AG04450 (cell line): ENCODE data around the gene RNF207. TPM values are rescaled to one million over a fixed set of nuclear protein-coding genes. Genes with fewer than 3 reads are reported as not detected.

ENCODE experiments used
- CTCF ChIA-PET: fragments of 300-600, 350-600 bp; formaldehyde crosslinking; extraction: SDS; loops from one replicate; lab custom pipeline; 2022; ENCODE audit warnings: antibody characterized with exemption, inconsistent platforms; lab: Charles Lee
- POLR2A ChIA-PET: fragments of 350-600 bp; formaldehyde crosslinking; extraction: SDS; loops from one replicate; lab custom pipeline; 2021; ENCODE audit warnings: antibody characterized with exemption, inconsistent platforms; lab: Yijun Ruan, JAX
- DNase-seq: peaks from one replicate; pipeline ENCODE4 v3.0.0-alpha.2; 2011; ENCODE audit warnings: low read depth, low spot score
- H3K27ac ChIP-seq: one replicate; pipeline ENCODE4 v1.5.1; 2012; ENCODE audit warnings: low read depth, low read length, control low read depth
- H3K27me3 ChIP-seq: one replicate; pipeline ENCODE4 v1.6.0; 2012; ENCODE audit warnings: low read length; ENCODE audit not compliant: control insufficient read depth, insufficient read depth
- H3K4me3 ChIP-seq: 2 replicates; pipeline ENCODE4 v1.5.1; 2011; ENCODE audit warnings: mild to moderate bottlenecking, low read depth, low read length, control low read depth
- H3K9me3 ChIP-seq: 2 replicates; pipeline ENCODE4 v1.5.1; 2012; ENCODE audit warnings: low read length; ENCODE audit not compliant: control insufficient read depth, insufficient read depth
- polyA plus RNA-seq: library from polyadenylated mRNA; depleted of rRNA; stranded (reverse); fragments of >200 nt; gene quantifications from 2 replicates; pipeline ENCODE4 v1.2.3, GENCODE V29; 2011
- TF ChIP-seq, protein P1 (sequence below): IDR thresholded peaks from 2 replicates; pipeline ENCODE4 v1.5.1; 2011; ENCODE audit warnings: low read depth, low read length, control low read depth, inconsistent platforms

Gene RNF207
- polyA plus RNA-seq, 1 experiment: 7.2 TPM

DNA sequence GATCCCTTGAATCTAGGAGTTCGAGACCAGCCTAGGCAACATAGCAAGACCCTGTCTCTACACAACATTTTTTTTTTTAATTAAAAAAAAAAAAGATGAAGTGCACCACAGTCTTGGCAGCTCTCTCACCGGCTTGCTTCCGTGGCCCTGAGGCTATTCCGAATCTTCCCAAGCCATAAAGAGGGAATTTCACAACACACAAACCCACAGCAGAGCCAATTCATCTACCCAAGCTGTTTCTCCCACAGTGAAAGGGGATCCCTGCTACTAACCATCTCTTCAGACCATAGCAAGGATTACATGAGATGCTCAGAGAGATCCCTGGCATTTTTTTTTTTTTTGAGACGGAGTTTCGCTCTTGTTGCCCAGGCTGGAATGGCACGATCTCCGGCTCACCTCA is 17.5 kb upstream of the RNF207 start:
- DNase-seq: no peak

GRCh38 chr1:6191968-6192367 is 14.0 kb upstream of the RNF207 start:
- Histone ChIP-seq H3K27me3 (no peaks in the 10 kb centered on the region), H3K27ac (no peak overlapping the region), H3K9me3 (no peaks in the 10 kb centered on the region), H3K4me3 (no peak overlapping the region)
- POLR2A ChIA-PET: interaction anchor here (0.6 kb wide), 1 partner anchor 23 kb away, joined by 3 read pairs; no protein-coding TSS in a partner anchor
- no peak for DNase-seq
- TF ChIP-seq, protein P1, sequence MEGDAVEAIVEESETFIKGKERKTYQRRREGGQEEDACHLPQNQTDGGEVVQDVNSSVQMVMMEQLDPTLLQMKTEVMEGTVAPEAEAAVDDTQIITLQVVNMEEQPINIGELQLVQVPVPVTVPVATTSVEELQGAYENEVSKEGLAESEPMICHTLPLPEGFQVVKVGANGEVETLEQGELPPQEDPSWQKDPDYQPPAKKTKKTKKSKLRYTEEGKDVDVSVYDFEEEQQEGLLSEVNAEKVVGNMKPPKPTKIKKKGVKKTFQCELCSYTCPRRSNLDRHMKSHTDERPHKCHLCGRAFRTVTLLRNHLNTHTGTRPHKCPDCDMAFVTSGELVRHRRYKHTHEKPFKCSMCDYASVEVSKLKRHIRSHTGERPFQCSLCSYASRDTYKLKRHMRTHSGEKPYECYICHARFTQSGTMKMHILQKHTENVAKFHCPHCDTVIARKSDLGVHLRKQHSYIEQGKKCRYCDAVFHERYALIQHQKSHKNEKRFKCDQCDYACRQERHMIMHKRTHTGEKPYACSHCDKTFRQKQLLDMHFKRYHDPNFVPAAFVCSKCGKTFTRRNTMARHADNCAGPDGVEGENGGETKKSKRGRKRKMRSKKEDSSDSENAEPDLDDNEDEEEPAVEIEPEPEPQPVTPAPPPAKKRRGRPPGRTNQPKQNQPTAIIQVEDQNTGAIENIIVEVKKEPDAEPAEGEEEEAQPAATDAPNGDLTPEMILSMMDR: no peak
- CTCF ChIA-PET: interaction anchor here (3.8 kb wide), 1 partner anchor 13 kb away, joined by 18 read pairs; no protein-coding TSS in a partner anchor

More for the DNA sequence above, 17.5 kb upstream of the RNF207 start:
- TF ChIP-seq, protein P1: no peak
- Histone ChIP-seq H3K4me3 (no peak overlapping the region), H3K27ac (no peak overlapping the region), H3K27me3 (no peaks in the 10 kb centered on the region), H3K9me3 (no peaks in the 10 kb centered on the region)
- POLR2A ChIA-PET: no interaction called here
- CTCF ChIA-PET: interaction anchor here (0.6 to 1.1 kb wide), 3 partner anchors 16 to 79 kb away, joined by 3 to 7 read pairs (median 4); no protein-coding TSS in a partner anchor

GRCh38 chr1:6197746-6198427 is 8.0 kb upstream of the RNF207 start:
- TF ChIP-seq, protein P1: no peak
- Histone ChIP-seq H3K9me3 (peaks cover 3% of the 10 kb centered on the region; the same call in 1 of the 2 replicates), H3K4me3 (peak overlapping the region; percentile 94), H3K27ac (no peak overlapping the region), H3K27me3 (no peaks in the 10 kb centered on the region)
- POLR2A ChIA-PET: no interaction called here
- CTCF ChIA-PET: interaction anchor here (1.1 to 2.0 kb wide), 3 partner anchors 11 to 13 kb away, joined by 3 to 9 read pairs (median 7); no protein-coding TSS in a partner anchor
- no peak for DNase-seq

DNA sequence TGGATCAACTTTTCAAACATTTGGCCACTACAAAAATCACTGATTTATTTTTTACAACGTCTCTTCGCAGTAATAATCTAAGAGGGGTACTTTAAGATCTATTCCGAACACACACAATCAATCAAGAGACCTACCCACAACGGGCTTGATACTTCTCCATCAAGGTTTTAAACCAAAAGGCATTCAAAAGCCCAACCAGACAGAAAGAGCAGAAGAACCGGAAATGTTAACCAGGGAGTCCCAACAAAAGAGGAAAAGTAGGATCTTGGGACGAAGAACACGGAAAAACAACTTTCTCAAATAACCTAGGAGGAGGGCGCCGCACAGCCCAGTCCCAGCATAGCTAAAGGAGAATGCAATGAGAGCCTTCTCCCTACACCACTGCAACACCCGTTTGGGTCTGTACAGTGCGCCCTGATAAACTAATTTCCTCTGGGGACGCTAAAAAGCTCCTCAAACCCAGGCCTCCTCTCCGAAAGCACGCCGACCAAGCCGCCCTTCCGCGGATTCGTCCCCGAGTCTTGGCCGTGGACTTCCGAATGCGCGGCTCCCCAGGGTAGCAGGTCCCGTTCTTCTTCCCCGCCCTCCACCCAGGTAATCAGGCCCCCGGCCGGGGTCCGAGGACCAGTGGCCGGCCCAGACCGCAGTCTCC is 7.1 kb upstream of the RNF207 start:
- Histone ChIP-seq H3K27me3 (no peaks in the 10 kb centered on the region), H3K9me3 (peaks cover 3% of the 10 kb centered on the region; the same call in 1 of the 2 replicates), H3K27ac (peak overlapping the region; percentile 65), H3K4me3 (peak overlapping the region; percentile 94)
- no peak for DNase-seq
- TF ChIP-seq, protein P1: no peak
- ChIA-PET POLR2A (interaction anchor here (0.8 kb wide), 1 partner anchor 9 kb away, joined by 3 read pairs; no protein-coding TSS in a partner anchor), CTCF (interaction anchor here (2.0 kb wide), 1 partner anchor 13 kb away, joined by 9 read pairs; no protein-coding TSS in a partner anchor)
